AG04449 (cell line): ENCODE measurements around the gene SLC24A3.

Experiments used
- CTCF ChIA-PET: fragments of 350-600 bp; formaldehyde crosslinking; extraction: SDS; loops from one replicate; lab custom pipeline; 2021; ENCODE audit warnings: antibody characterized with exemption; lab: Yijun Ruan, JAX
- POLR2A ChIA-PET: fragments of 400-600, 350-600 bp; formaldehyde crosslinking; extraction: SDS; loops from one replicate; lab custom pipeline; 2020; ENCODE audit warnings: antibody characterized with exemption, inconsistent platforms; lab: Yijun Ruan, JAX
- DNase-seq: peaks from one replicate; pipeline ENCODE4 v3.0.0-alpha.2; 2010; ENCODE audit warnings: low read depth, low spot score
- H3K4me3 ChIP-seq: 2 replicates; pipeline ENCODE4 v1.5.1; 2011; ENCODE audit warnings: low read depth, mild to moderate bottlenecking, control low read depth, low read length
- CTCF ChIP-seq: IDR thresholded peaks from one replicate; pipeline ENCODE4 v1.5.1; 2011; ENCODE audit warnings: mild to moderate bottlenecking, moderate library complexity, low read length, control low read depth, inconsistent platforms; ENCODE audit not compliant: insufficient read depth; ENCODE audit errors: missing control alignments

SLC24A3 gene

DNA sequence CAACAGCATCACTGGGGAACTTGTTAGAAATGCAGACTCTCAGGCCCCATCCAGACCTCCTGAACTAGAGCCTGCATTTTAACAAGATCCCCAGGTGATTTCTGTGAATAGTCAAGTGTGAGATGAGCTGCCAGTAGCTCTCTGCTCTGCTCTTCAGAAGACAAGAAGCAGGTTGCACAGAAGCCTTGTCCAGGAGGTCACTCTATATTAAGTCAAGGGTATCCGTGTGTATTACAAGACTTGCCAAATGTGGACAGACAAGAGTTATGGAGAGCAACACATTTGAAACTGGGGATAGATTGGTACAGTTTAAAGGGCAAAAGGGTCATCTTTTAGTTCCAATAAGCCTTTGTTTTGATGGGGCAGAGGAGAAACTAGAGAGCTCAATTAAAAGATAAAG, 522.4 kb downstream of the SLC24A3 start:
- ChIA-PET POLR2A (no interaction called here), CTCF (interaction anchor here (1.4 kb wide), 1 partner anchor 42 kb away, joined by 3 read pairs; no protein-coding TSS in a partner anchor)
- H3K4me3 ChIP-seq: no peak overlapping the region
- DNase-seq: no peak
- no peak for TF ChIP-seq CTCF

- ChIA-PET POLR2A (no interaction called here), CTCF (interaction anchor here (1.4 kb wide), 1 partner anchor 42 kb away, joined by 3 read pairs; no protein-coding TSS in a partner anchor)
- no peak for DNase-seq
- no peak for TF ChIP-seq CTCF
- H3K4me3 ChIP-seq: no peak overlapping the region
Observed at GRCh38 chr20:19735446-19735845, 523.0 kb downstream of the SLC24A3 start.

DNA sequence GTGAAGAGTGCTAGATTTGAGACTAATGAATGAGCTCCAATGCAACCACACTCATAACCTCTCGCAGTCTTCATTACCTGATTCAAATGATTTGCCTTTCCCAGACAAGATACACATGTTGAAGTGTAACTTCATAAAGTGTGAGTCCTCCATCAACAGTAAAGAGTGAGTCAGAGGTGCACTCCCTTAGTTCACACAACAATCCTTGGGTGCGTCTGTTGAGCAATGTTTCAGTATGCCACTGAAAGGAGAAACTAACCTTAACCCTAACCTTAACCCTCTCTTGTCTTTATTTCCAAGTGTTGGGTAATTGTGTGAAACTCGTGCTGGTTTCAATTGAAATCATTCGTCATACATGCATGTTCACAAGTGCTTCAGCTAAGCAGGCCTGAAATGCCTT, 524.6 kb downstream of the SLC24A3 start:
- POLR2A ChIA-PET: no interaction called here
- TF ChIP-seq CTCF: no peak
- CTCF ChIA-PET: interaction anchor here (0.9 to 1.4 kb wide), 3 partner anchors 11 to 258 kb away, joined by 3 read pairs; no protein-coding TSS in a partner anchor
- DNase-seq: no peak
- no peak overlapping the region for H3K4me3 ChIP-seq

DNA sequence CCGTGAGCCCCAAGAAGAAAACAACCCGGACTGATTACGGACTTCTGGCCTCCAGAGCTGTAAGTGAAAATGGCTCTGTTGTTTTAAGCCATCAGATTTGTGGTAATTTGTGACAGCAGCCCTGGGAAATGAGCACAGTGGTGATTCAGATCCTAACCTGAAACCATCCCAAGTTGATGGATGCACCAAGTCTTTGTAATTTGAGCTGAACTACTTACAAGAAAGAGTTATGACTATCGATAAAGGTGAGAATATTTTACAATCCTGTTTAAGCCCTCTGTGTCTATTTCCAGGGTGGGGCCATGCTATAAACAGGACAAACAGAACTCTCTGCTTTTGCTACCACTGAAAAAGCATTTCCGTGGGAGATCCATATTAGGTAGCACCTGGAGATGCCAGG, 526.5 kb downstream of the SLC24A3 start:
- H3K4me3 ChIP-seq: no peak overlapping the region
- TF ChIP-seq CTCF: no peak
- POLR2A ChIA-PET: no interaction called here
- CTCF ChIA-PET: interaction anchor here (1.3 kb wide), 1 partner anchor 24 kb away, joined by 3 read pairs; no protein-coding TSS in a partner anchor
- no peak for DNase-seq

- no peak for TF ChIP-seq CTCF
- ChIA-PET POLR2A (no interaction called here), CTCF (interaction anchor here (1.3 kb wide), 1 partner anchor 24 kb away, joined by 3 read pairs; no protein-coding TSS in a partner anchor)
- DNase-seq: no peak
- H3K4me3 ChIP-seq: no peak overlapping the region
Observed at GRCh38 chr20:19739351-19739750, 526.9 kb downstream of the SLC24A3 start.

GRCh38 chr20:19740512-19740911, 528.1 kb downstream of the SLC24A3 start:
- TF ChIP-seq CTCF: no peak
- ChIA-PET CTCF (interaction anchor here (1.2 kb wide), 1 partner anchor 47 kb away, joined by 3 read pairs; no protein-coding TSS in a partner anchor), POLR2A (no interaction called here)

More at GRCh38 chr20:19740512-19740911, 528.1 kb downstream of the SLC24A3 start:
- DNase-seq: no peak
- H3K4me3 ChIP-seq: no peak overlapping the region
